ENCODE data around the gene AMMECR1. TPM values are rescaled to one million over a fixed set of nuclear protein-coding genes. Genes with fewer than 3 reads are reported as not detected.
"Not testable (repeated sequence)": the region's sequence is repeated elsewhere in the genome, so short reads cannot be mapped to it uniquely, and the experiment has no call there.

The AMMECR1 gene
- total RNA-seq, 4 donors from 2014 or later: 2.2 to 4.2 (median 2.9) TPM

DNA sequence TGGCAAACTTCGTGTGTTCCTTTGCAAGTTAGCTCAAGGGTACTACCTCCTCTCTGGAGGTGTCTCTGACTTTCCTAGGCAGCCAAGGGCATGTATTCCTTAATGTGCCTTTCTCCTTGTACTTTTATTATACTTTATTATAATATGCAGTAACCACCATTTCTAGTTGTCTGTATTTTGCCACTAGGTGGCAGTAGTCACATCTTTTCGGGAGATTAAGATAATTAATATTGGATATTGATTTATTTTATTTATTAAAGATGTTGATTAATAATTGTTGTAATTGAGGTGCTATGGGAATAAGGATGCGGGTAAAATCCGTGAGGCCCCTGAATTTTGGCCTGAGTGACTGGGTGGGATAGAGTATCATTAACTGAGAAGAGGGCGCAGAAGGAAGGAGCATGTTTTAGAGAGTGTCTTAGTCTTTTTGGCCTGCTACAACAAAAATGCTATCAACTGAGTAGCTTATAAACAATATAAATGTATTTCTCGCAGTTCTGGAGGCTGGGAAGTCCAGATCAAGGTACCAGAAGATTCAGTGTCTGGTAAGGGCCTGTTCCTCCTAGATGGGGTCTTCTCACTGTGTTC is 161.6 kb downstream of the AMMECR1 start:
- no peak overlapping the region for H3K27ac ChIP-seq
- TF ChIP-seq, protein P1, sequence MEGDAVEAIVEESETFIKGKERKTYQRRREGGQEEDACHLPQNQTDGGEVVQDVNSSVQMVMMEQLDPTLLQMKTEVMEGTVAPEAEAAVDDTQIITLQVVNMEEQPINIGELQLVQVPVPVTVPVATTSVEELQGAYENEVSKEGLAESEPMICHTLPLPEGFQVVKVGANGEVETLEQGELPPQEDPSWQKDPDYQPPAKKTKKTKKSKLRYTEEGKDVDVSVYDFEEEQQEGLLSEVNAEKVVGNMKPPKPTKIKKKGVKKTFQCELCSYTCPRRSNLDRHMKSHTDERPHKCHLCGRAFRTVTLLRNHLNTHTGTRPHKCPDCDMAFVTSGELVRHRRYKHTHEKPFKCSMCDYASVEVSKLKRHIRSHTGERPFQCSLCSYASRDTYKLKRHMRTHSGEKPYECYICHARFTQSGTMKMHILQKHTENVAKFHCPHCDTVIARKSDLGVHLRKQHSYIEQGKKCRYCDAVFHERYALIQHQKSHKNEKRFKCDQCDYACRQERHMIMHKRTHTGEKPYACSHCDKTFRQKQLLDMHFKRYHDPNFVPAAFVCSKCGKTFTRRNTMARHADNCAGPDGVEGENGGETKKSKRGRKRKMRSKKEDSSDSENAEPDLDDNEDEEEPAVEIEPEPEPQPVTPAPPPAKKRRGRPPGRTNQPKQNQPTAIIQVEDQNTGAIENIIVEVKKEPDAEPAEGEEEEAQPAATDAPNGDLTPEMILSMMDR (IDR thresholded peaks at IDR 0.05): peak in 4 of 5 experiments; percentile 39 to 64 (median 40)
- no peak for TF ChIP-seq POLR2A (IDR thresholded peaks at IDR 0.05)
- H3K36me3 ChIP-seq: no peaks in the 10 kb centered on the region
- peaks cover 0 to 8% of the 10 kb centered on the region in 2 donors for H3K27me3 ChIP-seq
- H3K4me3 ChIP-seq: no peak overlapping the region
- H3K9me3 ChIP-seq: no peaks in the 10 kb centered on the region
- 63 to 82% methylated on average over 6 of the region's 6 CpGs for WGBS, 2 donors
- no peak for DNase-seq (ENCODE audit: low spot score in 2 of 2)
- peaks cover 0 to 6% (median 0%) of the 10 kb centered on the region in 4 donors for H3K4me1 ChIP-seq

DNA sequence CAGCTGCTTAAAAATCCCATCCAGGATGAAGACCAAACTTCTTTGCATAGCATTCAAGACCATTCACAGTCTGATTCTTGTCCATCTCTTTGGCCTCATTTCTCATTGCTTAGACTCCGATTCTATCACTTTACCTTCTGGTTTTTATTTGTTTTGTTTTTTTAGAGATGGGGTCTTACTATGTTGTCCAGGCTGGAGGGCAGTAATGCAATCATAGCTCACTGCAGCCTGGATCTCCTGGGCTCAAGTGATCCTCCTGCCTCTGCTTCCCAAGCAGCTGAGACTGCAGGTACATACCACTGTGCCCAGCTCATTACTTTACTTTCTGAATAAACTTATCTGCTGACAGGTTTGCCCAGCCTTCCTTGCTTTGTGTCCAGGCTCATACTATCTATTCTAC is 162.1 kb downstream of the AMMECR1 start:
- WGBS, 2 donors: 38 to 100% methylated on average over 1 of the region's 1 CpG
- DNase-seq (ENCODE audit: low spot score in 2 of 2): no peak
- H3K36me3 ChIP-seq: no peaks in the 10 kb centered on the region
- H3K4me3 ChIP-seq: no peak overlapping the region
- no peak overlapping the region for H3K27ac ChIP-seq
- peaks cover 0 to 8% of the 10 kb centered on the region in 2 donors for H3K27me3 ChIP-seq
- H3K9me3 ChIP-seq: no peaks in the 10 kb centered on the region
- H3K4me1 ChIP-seq: peaks cover 0 to 2% (median 0%) of the 10 kb centered on the region in 4 donors
- TF ChIP-seq, protein P1 (IDR thresholded peaks at IDR 0.05): no peak
- no peak for TF ChIP-seq EP300 (IDR thresholded peaks at IDR 0.05)
- no peak for TF ChIP-seq POLR2A (IDR thresholded peaks at IDR 0.05)

DNA sequence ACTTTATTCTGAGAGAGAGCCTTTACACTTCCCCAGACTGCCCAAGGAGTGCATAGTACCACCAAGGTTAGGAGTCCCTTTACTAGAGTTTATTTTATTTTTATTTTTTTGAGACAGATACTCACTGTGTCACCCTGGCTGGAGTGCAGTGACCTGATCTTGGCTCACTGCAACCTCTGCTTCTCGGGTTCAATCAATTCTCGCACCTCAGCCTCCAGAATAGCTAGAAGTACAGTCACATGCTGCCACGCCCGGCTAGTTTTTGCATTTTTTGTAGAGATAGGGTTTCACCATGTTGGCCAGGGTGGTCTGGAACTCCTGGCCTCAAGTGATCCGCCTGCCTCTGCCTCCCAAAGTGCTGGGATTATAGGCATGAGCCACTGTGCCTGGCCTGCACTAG is 163.6 kb downstream of the AMMECR1 start:
- WGBS, 2 donors: 79 to 81% methylated on average over 5 of the region's 5 CpGs
- not testable (repeated sequence) for H3K27ac ChIP-seq; H3K4me1 ChIP-seq; H3K36me3 ChIP-seq; H3K4me3 ChIP-seq; DNase-seq (ENCODE audit: low spot score in 2 of 2); H3K27me3 ChIP-seq; H3K9me3 ChIP-seq

DNA sequence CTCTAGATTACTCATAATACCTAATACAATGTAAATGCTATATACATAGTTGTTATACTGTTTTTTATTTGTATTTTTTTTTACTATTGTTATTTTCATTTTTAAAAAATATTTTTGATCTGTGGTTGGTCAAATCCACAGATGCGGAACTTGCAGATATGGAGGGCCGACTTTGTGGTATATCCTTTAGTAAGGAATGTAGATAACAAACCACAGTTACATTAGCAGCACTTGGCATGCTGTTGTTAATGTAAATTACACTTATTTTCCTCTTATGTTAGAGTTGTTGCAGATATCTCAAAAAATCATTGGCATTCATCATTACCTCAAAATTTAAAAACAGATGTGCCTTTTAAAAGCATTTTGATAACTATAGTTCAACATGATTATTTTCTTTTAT is 164.0 kb downstream of the AMMECR1 start:
- H3K4me1 ChIP-seq: no peaks in the 10 kb centered on the region
- peaks cover 0 to 8% of the 10 kb centered on the region in 2 donors for H3K27me3 ChIP-seq
- no peak overlapping the region for H3K27ac ChIP-seq
- H3K4me3 ChIP-seq: no peak overlapping the region
- DNase-seq (ENCODE audit: low spot score in 2 of 2): no peak
- WGBS, 2 donors: 82 to 88% methylated on average over 2 of the region's 2 CpGs
- H3K36me3 ChIP-seq: no peaks in the 10 kb centered on the region
- TF ChIP-seq POLR2A (IDR thresholded peaks at IDR 0.05) (no peak), EP300 (IDR thresholded peaks at IDR 0.05) (no peak)
- TF ChIP-seq, protein P1 (IDR thresholded peaks at IDR 0.05): no peak
- no peaks in the 10 kb centered on the region for H3K9me3 ChIP-seq

DNA sequence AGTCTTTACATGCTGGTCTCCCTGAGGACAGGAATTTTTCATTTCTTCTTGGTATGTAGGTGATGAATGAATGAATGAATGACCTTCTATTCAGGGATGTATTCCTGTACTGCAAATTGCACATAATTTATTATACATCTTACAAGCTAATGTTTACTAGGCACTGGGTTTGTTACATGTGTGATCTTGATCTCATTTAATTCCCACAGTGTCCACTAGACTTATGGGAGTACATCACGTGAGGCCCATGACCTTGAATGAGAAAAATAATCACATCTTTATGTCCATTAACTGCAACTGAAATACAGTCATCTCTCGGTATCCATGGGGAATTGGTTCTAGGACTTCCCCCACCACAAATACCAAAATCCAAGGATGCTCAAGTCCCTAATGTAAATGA is 164.6 kb downstream of the AMMECR1 start:
- Histone ChIP-seq H3K4me3 (no peak overlapping the region), H3K27me3 (peaks cover 0 to 8% of the 10 kb centered on the region in 2 donors), H3K36me3 (no peaks in the 10 kb centered on the region), H3K4me1 (no peaks in the 10 kb centered on the region), H3K9me3 (no peaks in the 10 kb centered on the region), H3K27ac (no peak overlapping the region)
- WGBS, 2 donors: 74 to 82% methylated on average over 2 of the region's 2 CpGs
- no peak for DNase-seq (ENCODE audit: low spot score in 2 of 2)
- TF ChIP-seq, protein P1 (IDR thresholded peaks at IDR 0.05): no peak
- no peak for TF ChIP-seq POLR2A (IDR thresholded peaks at IDR 0.05)

DNA sequence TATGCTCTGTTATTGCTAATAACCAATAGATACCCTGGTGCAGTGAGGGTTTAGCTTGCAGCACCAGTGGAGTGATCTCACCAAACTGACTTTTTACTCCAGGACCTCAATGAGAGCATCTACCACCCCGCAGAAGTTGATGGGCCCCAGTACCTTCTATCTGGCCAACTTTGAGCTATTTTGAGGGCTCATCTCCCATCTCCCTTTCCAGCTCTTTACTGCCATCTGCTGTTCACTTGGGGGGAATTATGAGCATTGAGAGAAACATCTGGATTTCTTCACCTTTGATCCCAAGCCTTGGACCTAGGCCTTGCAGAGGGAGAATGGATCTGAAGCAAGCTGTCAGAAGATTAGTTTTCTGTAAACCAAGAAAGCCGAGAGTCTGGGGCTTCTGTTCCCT is 171.4 kb downstream of the AMMECR1 start:
- no peaks in the 10 kb centered on the region for H3K36me3 ChIP-seq
- H3K27ac ChIP-seq: no peak overlapping the region
- 14 to 15% methylated on average over 2 of the region's 2 CpGs for WGBS, 2 donors
- no peak overlapping the region for H3K4me3 ChIP-seq
- peak in 1 of 2 donors; percentile 68 for DNase-seq (ENCODE audit: low spot score in 2 of 2)
- H3K27me3 ChIP-seq: peaks cover 0 to 4% of the 10 kb centered on the region in 2 donors
- H3K4me1 ChIP-seq: peaks cover 0 to 6% (median 0%) of the 10 kb centered on the region in 4 donors
- no peaks in the 10 kb centered on the region for H3K9me3 ChIP-seq
- TF ChIP-seq, protein P1 (IDR thresholded peaks at IDR 0.05): peak; percentile 52 to 69 (median 60)
- TF ChIP-seq EP300 (IDR thresholded peaks at IDR 0.05) (no peak), POLR2A (IDR thresholded peaks at IDR 0.05) (no peak)

Data from tibial nerve (tissue), 4 donors.